ENCODE results near the gene SMIM33. TPM values are rescaled to one million over a fixed set of nuclear protein-coding genes. Genes with fewer than 3 reads are reported as not detected.

Gene SMIM33
- total and polyA plus RNA-seq, 9 of the 15 experiments (the other 6 are each of a cell fraction or from before 2014, with no cell fraction given): not detected

DNA sequence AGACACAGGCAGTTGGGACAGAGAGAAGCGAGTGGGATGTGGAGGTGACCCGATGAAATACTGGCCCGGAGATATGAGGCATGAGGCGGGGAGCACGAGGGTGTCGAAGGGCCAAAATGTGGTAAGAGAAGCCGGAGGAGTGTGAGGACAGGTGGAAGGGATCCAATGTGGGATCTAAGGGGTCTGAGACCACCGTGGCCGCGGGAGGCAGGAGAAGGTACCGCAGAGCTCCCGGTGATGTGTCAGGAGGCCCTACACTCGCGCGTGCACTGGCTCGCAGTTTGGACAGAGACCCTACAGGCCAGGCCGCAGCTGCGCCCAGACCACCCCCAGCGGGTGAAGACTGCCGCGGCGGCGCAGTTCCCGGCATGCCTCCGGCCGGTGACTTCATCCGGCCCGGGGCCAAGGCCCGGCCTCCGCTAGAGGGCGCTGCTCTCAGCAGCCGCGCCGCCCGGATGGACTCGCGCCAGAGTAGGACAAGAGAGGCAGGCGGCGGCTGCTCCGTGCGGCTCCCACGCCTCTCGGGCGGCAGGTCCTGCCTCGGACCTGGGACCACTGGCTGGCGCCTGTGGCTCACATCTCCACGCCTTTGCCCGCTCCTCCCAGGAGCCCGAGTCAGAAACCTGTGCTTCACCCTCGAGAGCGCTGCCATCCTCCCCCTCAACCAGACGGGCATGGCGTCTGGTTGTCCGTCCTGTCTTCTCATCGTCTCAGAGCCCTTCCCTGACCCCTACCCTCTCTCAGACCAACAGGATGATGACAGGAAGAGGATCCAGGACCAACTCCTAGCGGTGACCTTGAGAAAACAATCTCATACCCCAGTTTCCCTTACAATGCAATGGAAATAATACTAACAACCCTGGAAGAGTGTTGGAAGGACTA lies 47.1 kb downstream of the SMIM33 start (continued):
- TF ChIP-seq STAT5A (IDR thresholded peaks at IDR 0.05; ENCODE audit: borderline replicate concordance, low read length) (no peak), GTF2E2 (tag; IDR thresholded peaks at IDR 0.05) (peak; percentile 93), PPARD (CRISPR knock-in tag; IDR thresholded peaks at IDR 0.05) (no peak), ETV5 (CRISPR knock-in tag; IDR thresholded peaks at IDR 0.05; ENCODE audit: low read depth) (peak; percentile 95), RBBP5 (IDR thresholded peaks at IDR 0.05; ENCODE audit: borderline replicate concordance, insufficient read depth, low read length, poor library complexity, severe bottlenecking) (peak; percentile 74), ZNF551 (CRISPR knock-in tag; IDR thresholded peaks at IDR 0.05) (no peak), CBFA2T3 (IDR thresholded peaks at IDR 0.05) (peak; percentile 14; the same call in 1 of the 2 replicates), SMAD1 (IDR thresholded peaks at IDR 0.05; ENCODE audit: low read depth, low read length, partially characterized antibody) (peak; percentile 78), SMARCC2 (IDR thresholded peaks at IDR 0.05; ENCODE audit: low read depth) (no peak), ZNF217 (CRISPR knock-in tag; IDR thresholded peaks at IDR 0.05) (no peak), TOE1 (IDR thresholded peaks at IDR 0.05; ENCODE audit: borderline replicate concordance) (peak; percentile 60), TOE1 (CRISPR knock-in tag; IDR thresholded peaks at IDR 0.05; ENCODE audit: borderline replicate concordance, low read depth) (no peak), RBM14 (IDR thresholded peaks at IDR 0.05; ENCODE audit: borderline replicate concordance, insufficient read depth, low read depth, low read length) (0 out of 2 replicates have a peak, but pooled peaks have one; percentile 60), ZNF274 (IDR thresholded peaks at IDR 0.05; ENCODE audit: borderline replicate concordance, low read depth, low read length) (no peak; the same call in 1 of the 2 replicates), DPF2 (IDR thresholded peaks at IDR 0.05) (peak; percentile 64; the same call in 1 of the 2 replicates), OTX1 (CRISPR knock-in tag; IDR thresholded peaks at IDR 0.05) (peak; percentile 36; the same call in 1 of the 2 replicates), FIP1L1 (IDR thresholded peaks at IDR 0.05; ENCODE audit: low read depth, low read length, poor library complexity, severe bottlenecking) (peak; percentile 98), RAD21 (CRISPR knock-in tag; conservative IDR thresholded peaks at IDR 0.05 in 1 of 2, IDR thresholded peaks at IDR 0.05 in 1 of 2) (peak; percentile 62 to 67), HNRNPH1 (optimal IDR thresholded peaks at IDR 0.05; ENCODE audit: low read depth, low read length) (no peak), SMARCA5 (IDR thresholded peaks at IDR 0.05) (no peak), ZNF436 (CRISPR knock-in tag; IDR thresholded peaks at IDR 0.05) (no peak), HLTF (IDR thresholded peaks at IDR 0.05) (peak; percentile 60; the same call in 1 of the 2 replicates), POLR2A (conservative IDR thresholded peaks at IDR 0.05) (peak; percentile 89)
- TF ChIP-seq, protein P1, sequence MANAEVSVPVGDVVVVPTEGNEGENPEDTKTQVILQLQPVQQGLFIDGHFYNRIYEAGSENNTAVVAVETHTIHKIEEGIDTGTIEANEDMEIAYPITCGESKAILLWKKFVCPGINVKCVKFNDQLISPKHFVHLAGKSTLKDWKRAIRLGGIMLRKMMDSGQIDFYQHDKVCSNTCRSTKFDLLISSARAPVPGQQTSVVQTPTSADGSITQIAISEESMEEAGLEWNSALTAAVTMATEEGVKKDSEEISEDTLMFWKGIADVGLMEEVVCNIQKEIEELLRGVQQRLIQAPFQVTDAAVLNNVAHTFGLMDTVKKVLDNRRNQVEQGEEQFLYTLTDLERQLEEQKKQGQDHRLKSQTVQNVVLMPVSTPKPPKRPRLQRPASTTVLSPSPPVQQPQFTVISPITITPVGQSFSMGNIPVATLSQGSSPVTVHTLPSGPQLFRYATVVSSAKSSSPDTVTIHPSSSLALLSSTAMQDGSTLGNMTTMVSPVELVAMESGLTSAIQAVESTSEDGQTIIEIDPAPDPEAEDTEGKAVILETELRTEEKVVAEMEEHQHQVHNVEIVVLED (CRISPR knock-in tag; IDR thresholded peaks at IDR 0.05): peak; percentile 51
- TF ChIP-seq, protein P2, sequence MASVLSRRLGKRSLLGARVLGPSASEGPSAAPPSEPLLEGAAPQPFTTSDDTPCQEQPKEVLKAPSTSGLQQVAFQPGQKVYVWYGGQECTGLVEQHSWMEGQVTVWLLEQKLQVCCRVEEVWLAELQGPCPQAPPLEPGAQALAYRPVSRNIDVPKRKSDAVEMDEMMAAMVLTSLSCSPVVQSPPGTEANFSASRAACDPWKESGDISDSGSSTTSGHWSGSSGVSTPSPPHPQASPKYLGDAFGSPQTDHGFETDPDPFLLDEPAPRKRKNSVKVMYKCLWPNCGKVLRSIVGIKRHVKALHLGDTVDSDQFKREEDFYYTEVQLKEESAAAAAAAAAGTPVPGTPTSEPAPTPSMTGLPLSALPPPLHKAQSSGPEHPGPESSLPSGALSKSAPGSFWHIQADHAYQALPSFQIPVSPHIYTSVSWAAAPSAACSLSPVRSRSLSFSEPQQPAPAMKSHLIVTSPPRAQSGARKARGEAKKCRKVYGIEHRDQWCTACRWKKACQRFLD (CRISPR knock-in tag; IDR thresholded peaks at IDR 0.05): peak; percentile 81

All from K562 (cell line).